ENCODE data around the gene TMEM50A.
"Not testable (repeated sequence)": the region's sequence is repeated elsewhere in the genome, so short reads cannot be mapped to it uniquely, and the experiment has no call there.

Gene TMEM50A

DNA sequence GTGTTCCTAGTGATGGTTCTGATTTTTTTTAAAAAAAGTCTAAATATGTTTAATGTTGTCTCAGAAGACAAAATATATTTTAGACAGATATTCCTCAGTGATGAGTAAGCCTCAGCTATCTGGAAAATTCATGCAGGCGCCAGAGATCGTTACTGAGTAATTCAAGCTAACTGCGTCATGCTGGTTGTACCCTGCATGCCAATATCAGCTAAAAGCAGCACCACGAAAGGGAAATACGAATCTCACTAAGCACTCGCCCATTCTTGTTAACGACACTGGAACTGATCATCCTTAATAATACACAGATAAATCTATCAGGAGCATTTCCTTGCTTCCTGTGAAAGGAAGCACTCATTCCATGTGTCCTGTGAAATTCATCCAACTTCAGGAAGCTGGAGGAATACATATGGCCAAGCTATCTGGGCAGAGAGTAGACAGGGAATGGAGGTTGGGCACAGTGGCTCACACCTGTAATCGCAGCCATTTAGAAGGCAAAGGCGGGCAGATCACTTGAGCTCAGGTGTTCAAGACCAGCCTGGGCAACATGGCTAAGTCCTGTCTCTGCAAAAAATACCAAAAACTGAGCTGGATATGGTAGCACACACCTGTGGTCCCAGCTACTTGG, 17.7 kb upstream of the TMEM50A start:
- H3K4me3 Mint-ChIP-seq; H3K4me1 Mint-ChIP-seq; DNase-seq (ENCODE audit: low spot score in 2 of 2); H3K36me3 Mint-ChIP-seq; ATAC-seq (ENCODE audit: low read depth); H3K27me3 Mint-ChIP-seq; H3K9me3 Mint-ChIP-seq; H3K27ac Mint-ChIP-seq: not testable (repeated sequence)

DNA sequence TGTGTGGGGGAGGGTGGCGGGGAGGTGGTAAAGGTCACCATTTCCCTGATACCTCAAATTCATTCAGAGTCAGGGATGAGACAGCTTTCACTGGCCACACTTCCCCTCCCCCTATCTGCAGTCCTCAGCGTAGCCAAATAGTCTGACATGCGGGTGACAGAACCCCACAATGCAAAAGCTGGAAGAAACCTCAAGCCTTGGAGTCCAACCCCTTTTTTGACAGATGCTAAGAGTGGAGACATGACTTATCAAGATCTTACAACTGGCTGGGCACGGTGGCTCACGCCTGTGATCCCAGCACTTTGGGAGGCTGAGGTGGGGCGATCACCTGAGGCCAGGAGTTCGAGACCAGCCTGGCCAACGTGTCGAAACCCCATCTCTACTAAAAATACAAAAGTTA, 16.0 kb upstream of the TMEM50A start:
- ATAC-seq (ENCODE audit: low read depth), result not testable (repeated sequence)

DNA sequence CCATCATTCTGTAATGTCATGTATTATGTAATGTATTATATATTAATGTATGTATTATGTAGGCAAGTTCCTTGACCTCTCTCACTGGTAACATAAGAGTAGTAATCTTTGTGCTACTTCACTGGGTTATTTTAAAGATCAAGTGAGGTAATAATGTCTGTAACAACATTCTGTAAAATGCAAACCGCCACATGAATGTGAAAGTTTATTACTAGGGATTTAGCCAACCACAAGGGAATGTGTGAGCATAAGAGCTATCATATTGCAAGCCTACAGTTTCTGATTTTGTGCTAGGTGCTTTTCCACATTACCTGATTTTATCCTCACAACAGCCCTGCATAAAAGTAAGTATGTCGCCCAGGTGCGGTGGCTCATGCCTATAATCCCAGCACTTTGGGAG, 13.7 kb upstream of the TMEM50A start:
- not testable (repeated sequence) for DNase-seq (ENCODE audit: low spot score in 2 of 2); ATAC-seq (ENCODE audit: low read depth); H3K27ac Mint-ChIP-seq; H3K27me3 Mint-ChIP-seq; H3K9me3 Mint-ChIP-seq; H3K4me3 Mint-ChIP-seq; H3K36me3 Mint-ChIP-seq; H3K4me1 Mint-ChIP-seq

More for the DNA sequence above, 16.0 kb upstream of the TMEM50A start:
- not testable (repeated sequence) for H3K4me1 Mint-ChIP-seq; H3K9me3 Mint-ChIP-seq; H3K27me3 Mint-ChIP-seq; H3K27ac Mint-ChIP-seq; H3K4me3 Mint-ChIP-seq; DNase-seq (ENCODE audit: low spot score in 2 of 2); H3K36me3 Mint-ChIP-seq

GRCh38 chr1:25327864-25328790, 10.0 kb upstream of the TMEM50A start:
- not testable (repeated sequence) for H3K9me3 Mint-ChIP-seq; H3K27me3 Mint-ChIP-seq; DNase-seq (ENCODE audit: low spot score in 2 of 2); H3K36me3 Mint-ChIP-seq; ATAC-seq (ENCODE audit: low read depth); H3K27ac Mint-ChIP-seq; H3K4me1 Mint-ChIP-seq; H3K4me3 Mint-ChIP-seq

DNA sequence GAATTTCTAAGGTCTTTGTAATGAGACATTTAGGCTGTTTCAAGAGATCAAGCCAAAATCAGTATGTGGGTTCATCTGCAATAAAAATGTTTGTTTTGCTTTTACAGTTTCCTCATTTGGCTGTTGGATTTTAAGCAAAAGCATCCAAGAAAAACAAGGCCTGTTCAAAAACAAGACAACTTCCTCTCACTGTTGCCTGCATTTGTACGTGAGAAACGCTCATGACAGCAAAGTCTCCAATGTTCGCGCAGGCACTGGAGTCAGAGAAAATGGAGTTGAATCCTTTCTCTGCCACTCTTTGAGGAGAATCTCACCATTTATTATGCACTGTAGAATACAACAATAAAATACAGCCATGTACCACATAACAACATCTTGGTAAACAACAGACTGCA, 9.3 kb upstream of the TMEM50A start:
- H3K4me1 Mint-ChIP-seq; DNase-seq (ENCODE audit: low spot score in 2 of 2); H3K4me3 Mint-ChIP-seq; H3K27ac Mint-ChIP-seq; H3K9me3 Mint-ChIP-seq; ATAC-seq (ENCODE audit: low read depth); H3K27me3 Mint-ChIP-seq; H3K36me3 Mint-ChIP-seq: not testable (repeated sequence)

DNA sequence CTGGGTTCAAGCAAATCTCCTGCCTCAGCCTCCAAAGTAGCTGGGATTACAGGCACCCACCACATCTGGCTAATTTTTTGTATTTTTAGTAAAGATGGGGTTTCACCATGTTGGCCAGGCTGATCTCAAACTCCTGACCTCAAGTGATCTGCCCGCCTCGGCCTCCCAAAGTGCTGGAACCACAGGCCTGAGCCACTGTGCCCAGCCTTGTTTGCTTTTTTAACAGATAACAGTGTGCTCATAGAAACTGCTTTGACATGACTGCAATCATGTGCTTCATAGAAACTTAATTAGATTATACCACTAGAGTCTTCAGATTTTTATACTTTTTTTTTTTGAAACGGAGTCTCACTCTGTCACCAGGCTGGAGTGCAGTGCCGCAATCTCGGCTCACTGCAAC, 8.8 kb upstream of the TMEM50A start:
- not testable (repeated sequence) for H3K36me3 Mint-ChIP-seq; H3K9me3 Mint-ChIP-seq; H3K4me3 Mint-ChIP-seq; H3K4me1 Mint-ChIP-seq; ATAC-seq (ENCODE audit: low read depth); DNase-seq (ENCODE audit: low spot score in 2 of 2); H3K27ac Mint-ChIP-seq; H3K27me3 Mint-ChIP-seq

DNA sequence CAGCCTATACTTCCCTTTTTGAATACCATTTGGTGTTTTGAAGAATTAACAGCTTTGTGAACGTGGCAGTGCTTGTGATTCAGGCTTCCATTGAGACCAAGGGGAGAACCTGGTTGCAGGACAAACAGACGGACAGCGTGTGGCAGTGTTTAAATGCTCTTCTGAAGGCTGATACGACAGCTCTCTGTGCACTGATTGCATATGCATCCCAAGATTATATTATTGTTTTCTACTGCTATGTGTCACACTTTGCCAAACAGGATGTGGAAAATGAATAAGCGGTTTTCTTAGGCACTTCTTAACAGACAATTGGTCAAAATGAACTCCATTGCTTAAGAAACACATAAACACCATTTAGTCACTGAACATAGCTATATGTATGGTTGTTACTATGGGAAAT, 8.2 kb upstream of the TMEM50A start:
- H3K27ac Mint-ChIP-seq; ATAC-seq (ENCODE audit: low read depth); H3K27me3 Mint-ChIP-seq; H3K4me1 Mint-ChIP-seq; H3K36me3 Mint-ChIP-seq; H3K9me3 Mint-ChIP-seq; H3K4me3 Mint-ChIP-seq; DNase-seq (ENCODE audit: low spot score in 2 of 2): not testable (repeated sequence)

DNA sequence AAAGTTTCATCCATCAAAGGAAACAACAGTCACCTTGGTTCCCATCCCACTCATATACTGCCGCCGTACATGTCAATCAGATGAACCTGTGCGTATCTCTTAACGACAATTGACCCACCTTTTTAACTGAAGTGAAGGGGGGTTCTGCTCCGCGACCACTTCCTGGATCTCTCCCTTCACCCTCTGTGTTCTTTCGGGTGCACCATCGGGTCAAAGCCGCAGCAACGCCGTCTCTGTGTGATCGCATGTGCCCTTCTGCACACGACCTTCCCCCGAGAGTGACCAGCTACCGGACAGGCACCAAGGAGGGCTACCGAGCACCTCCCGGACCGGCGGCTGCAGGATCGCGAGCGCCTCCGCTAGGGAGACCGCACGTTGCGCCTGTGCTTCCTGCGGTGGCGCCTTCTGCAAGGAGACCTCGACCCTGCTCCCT, 1.2 kb upstream of the TMEM50A start:
- H3K9me3 Mint-ChIP-seq, H3K27me3 Mint-ChIP-seq, H3K36me3 Mint-ChIP-seq: not testable (repeated sequence)
- Mint-ChIP-seq H3K27ac (peak overlapping the region; percentile 42), H3K4me1 (peaks cover 13% of the 10 kb centered on the region), H3K4me3 (peak overlapping the region; percentile 88)
- peak; percentile 1 for ATAC-seq (ENCODE audit: low read depth)
- peak in 1 of 2 donors; percentile 18 for DNase-seq (ENCODE audit: low spot score in 2 of 2)

- not testable (repeated sequence) for H3K36me3 Mint-ChIP-seq, H3K9me3 Mint-ChIP-seq, H3K27me3 Mint-ChIP-seq
- H3K4me1 Mint-ChIP-seq, result peaks cover 13% of the 10 kb centered on the region
- ATAC-seq (ENCODE audit: low read depth), result peak; percentile 33
- DNase-seq (ENCODE audit: low spot score in 2 of 2), result peak in 1 of 2 donors; percentile 46
- H3K4me3 Mint-ChIP-seq, result peak overlapping the region; percentile 96
- H3K27ac Mint-ChIP-seq, result peak overlapping the region; percentile 94
These were observed 499 bp upstream of the TMEM50A start for GRCh38 chr1:25337483-25338187.

DNA sequence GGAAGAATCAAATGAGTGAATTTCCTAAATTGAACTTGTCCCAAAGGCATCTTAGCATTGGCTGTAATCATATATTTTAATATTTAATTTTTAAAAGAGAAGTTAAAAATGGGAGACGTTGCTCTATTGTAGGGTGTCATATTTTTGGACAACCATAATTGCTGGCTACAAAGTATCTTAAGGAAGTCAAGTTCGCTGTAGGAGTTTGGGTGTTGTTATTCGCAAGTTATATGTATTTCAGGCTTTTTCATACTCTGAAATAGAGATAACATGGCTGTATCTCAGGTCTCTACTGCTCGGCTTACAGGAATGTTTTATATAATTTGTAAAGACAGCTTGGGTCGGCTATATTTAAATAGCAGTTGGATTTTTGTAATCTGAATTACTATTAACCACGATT, 852 bp downstream of the TMEM50A start:
- no peaks in the 10 kb centered on the region for H3K9me3 Mint-ChIP-seq

DNA sequence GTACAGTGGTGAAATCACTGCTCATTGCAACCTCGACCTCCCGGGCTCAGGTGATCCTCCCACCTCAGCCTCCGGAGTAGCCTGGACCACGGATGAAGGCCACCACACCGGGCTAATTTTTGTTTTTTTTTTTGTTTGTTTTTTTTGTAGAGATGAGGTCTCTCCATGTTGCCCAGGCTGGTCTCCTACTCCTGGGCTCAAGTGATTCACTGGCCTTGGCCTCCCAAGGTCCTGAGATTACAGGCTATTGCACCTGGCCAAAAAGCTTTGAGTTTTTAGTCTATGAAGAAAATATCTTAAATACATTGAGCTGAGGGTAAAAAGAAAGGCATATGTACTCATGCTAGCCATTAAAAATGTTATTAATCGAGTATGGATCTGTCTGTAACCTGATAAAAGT, 3.6 kb downstream of the TMEM50A start:
- ATAC-seq (ENCODE audit: low read depth), result no peak
- Mint-ChIP-seq H3K27me3 (no peaks in the 10 kb centered on the region), H3K9me3 (no peaks in the 10 kb centered on the region), H3K4me1 (peaks cover 11% of the 10 kb centered on the region), H3K4me3 (no peak overlapping the region), H3K36me3 (peaks cover 11% of the 10 kb centered on the region), H3K27ac (no peak overlapping the region)
- no peak for DNase-seq (ENCODE audit: low spot score in 2 of 2)

More for the DNA sequence above, 852 bp downstream of the TMEM50A start:
- Mint-ChIP-seq H3K36me3 (peaks cover 5% of the 10 kb centered on the region), H3K4me1 (peaks cover 11% of the 10 kb centered on the region), H3K27ac (peak overlapping the region; percentile 94), H3K27me3 (no peaks in the 10 kb centered on the region), H3K4me3 (peak overlapping the region; percentile 96)
- no peak for ATAC-seq (ENCODE audit: low read depth)
- DNase-seq (ENCODE audit: low spot score in 2 of 2), result no peak

DNA sequence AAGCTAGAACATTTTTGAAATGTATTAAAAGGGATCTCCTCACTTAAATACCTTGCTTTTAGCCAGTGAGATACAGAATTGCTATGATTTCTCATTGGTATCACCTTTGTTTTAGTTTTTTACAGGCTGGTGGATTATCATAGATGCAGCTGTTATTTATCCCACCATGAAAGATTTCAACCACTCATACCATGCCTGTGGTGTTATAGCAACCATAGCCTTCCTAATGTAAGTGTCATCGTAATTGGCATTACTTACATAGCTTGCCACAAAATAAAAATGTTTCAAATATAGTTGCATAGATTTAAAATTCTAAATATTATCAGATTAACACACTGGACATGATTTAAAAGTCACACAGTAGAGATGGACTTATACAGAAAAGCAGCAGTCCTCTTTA, 4.7 kb downstream of the TMEM50A start:
- H3K9me3 Mint-ChIP-seq, result no peaks in the 10 kb centered on the region
- no peak for ATAC-seq (ENCODE audit: low read depth)
- no peak overlapping the region for H3K27ac Mint-ChIP-seq
- peaks cover 16% of the 10 kb centered on the region for H3K36me3 Mint-ChIP-seq
- no peak for DNase-seq (ENCODE audit: low spot score in 2 of 2)
- H3K4me3 Mint-ChIP-seq, result no peak overlapping the region
- H3K27me3 Mint-ChIP-seq, result no peaks in the 10 kb centered on the region
- peaks cover 11% of the 10 kb centered on the region for H3K4me1 Mint-ChIP-seq

GRCh38 chr1:25343872-25344271, 5.7 kb downstream of the TMEM50A start:
- peaks cover 17% of the 10 kb centered on the region for H3K36me3 Mint-ChIP-seq
- peaks cover 13% of the 10 kb centered on the region for H3K4me1 Mint-ChIP-seq
- no peak for DNase-seq (ENCODE audit: low spot score in 2 of 2)
- H3K27ac Mint-ChIP-seq, result no peak overlapping the region
- H3K27me3 Mint-ChIP-seq, result no peaks in the 10 kb centered on the region
- no peak overlapping the region for H3K4me3 Mint-ChIP-seq
- ATAC-seq (ENCODE audit: low read depth), result no peak
- no peaks in the 10 kb centered on the region for H3K9me3 Mint-ChIP-seq

- Mint-ChIP-seq H3K4me3 (no peak overlapping the region), H3K4me1 (peaks cover 8% of the 10 kb centered on the region), H3K27ac (no peak overlapping the region), H3K36me3 (peaks cover 23% of the 10 kb centered on the region), H3K9me3 (no peaks in the 10 kb centered on the region), H3K27me3 (no peaks in the 10 kb centered on the region)
- ATAC-seq (ENCODE audit: low read depth) (no peak), DNase-seq (ENCODE audit: low spot score in 2 of 2) (no peak)
These were observed 9.4 kb downstream of the TMEM50A start for GRCh38 chr1:25347556-25347955.
